ENCODE data around the gene PICALM.

The PICALM gene

DNA sequence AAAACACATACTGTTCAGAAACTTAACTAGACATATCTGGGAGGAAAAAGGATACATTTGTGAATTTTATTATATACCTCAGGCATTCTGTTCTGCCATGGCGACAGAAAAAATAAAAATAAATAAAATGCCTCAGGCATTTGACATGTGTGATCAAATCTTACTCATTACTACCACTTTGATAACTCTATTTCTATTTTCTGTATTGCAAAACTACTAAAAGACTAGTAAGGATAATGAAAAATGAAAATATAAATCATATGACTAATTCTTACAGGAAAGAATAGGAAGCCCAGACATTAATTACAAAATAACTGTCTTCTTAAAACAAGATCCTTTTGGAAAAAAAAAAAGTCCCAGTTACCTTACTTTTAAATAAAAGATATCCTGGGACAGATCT is 5.3 kb downstream of the PICALM start:
- peak overlapping the region; percentile 70 for H3K9ac ChIP-seq (ENCODE audit: low read depth, low read length)
- no peaks in the 10 kb centered on the region for H3K36me3 ChIP-seq (ENCODE audit: insufficient read depth, low read length)
- H3K27me3 ChIP-seq (ENCODE audit: control insufficient read depth, insufficient read depth, low read length): no peaks in the 10 kb centered on the region
- peak overlapping the region; percentile 21 for H3K4me3 ChIP-seq (ENCODE audit: low read length)
- H3K9me3 ChIP-seq (replicated peaks; ENCODE audit: low read length): no peaks in the 10 kb centered on the region
- peak overlapping the region; percentile 83 for H3K4me2 ChIP-seq (ENCODE audit: low read length)
- peaks cover 39% of the 10 kb centered on the region for H3K4me1 ChIP-seq (ENCODE audit: control insufficient read depth, insufficient read depth, low read length)

DNA sequence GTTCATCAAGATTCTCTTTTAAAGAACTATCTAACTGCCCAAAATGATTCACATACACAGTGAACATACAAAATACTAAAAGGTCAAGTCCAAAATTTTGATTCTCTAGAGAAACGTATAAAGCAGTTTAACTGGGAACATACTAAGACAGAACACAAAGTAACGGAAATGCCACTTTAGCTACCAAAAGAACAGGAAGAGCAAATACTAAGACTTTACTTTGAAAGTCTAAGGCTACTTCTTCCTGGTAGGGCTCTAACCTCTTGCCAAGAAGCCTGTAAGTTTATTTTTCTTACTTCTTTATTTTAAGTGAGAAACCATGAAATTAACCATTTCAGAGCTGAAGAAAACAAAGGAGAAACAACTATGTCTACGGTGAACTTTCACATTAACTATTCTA is 6.2 kb downstream of the PICALM start:
- peak overlapping the region; percentile 83 for H3K4me2 ChIP-seq (ENCODE audit: low read length)
- H3K4me1 ChIP-seq (ENCODE audit: control insufficient read depth, insufficient read depth, low read length): peaks cover 41% of the 10 kb centered on the region
- no peaks in the 10 kb centered on the region for H3K27me3 ChIP-seq (ENCODE audit: control insufficient read depth, insufficient read depth, low read length)
- no peaks in the 10 kb centered on the region for H3K36me3 ChIP-seq (ENCODE audit: insufficient read depth, low read length)
- no peak overlapping the region for H3K4me3 ChIP-seq (ENCODE audit: low read length)
- H3K9me3 ChIP-seq (replicated peaks; ENCODE audit: low read length): no peaks in the 10 kb centered on the region
- H3K9ac ChIP-seq (ENCODE audit: low read depth, low read length): peak overlapping the region; percentile 70

GRCh38 chr11:86061483-86062205 is 7.2 kb downstream of the PICALM start:
- Histone ChIP-seq H3K4me2 (ENCODE audit: low read length) (no peak overlapping the region), H3K4me1 (ENCODE audit: control insufficient read depth, insufficient read depth, low read length) (peaks cover 41% of the 10 kb centered on the region), H3K9me3 (replicated peaks; ENCODE audit: low read length) (no peaks in the 10 kb centered on the region), H3K36me3 (ENCODE audit: insufficient read depth, low read length) (no peaks in the 10 kb centered on the region), H3K4me3 (ENCODE audit: low read length) (no peak overlapping the region), H3K9ac (ENCODE audit: low read depth, low read length) (no peak overlapping the region), H3K27me3 (ENCODE audit: control insufficient read depth, insufficient read depth, low read length) (no peaks in the 10 kb centered on the region)

DNA sequence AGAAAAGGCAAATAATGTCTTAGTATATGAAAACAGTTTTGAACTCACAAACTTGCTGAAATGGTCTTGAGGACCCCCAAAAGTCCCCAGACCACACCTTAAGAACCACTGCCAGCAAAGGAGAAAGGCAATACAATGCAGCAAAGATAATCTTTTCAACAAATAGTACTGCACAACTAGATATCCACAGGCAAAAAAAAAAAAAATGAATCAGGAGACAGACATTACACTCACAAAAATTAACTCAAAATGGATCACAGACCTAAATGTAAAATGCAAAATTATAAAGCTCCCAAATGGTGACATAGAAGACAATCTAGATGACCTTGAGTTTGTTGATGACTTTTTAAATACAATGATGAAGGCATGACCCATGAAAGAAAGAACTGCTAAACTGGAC is 8.3 kb downstream of the PICALM start:
- no peaks in the 10 kb centered on the region for H3K36me3 ChIP-seq (ENCODE audit: insufficient read depth, low read length)
- no peak overlapping the region for H3K4me3 ChIP-seq (ENCODE audit: low read length)
- no peaks in the 10 kb centered on the region for H3K27me3 ChIP-seq (ENCODE audit: control insufficient read depth, insufficient read depth, low read length)
- H3K9me3 ChIP-seq (replicated peaks; ENCODE audit: low read length): no peaks in the 10 kb centered on the region
- H3K4me2 ChIP-seq (ENCODE audit: low read length): no peak overlapping the region
- peaks cover 39% of the 10 kb centered on the region for H3K4me1 ChIP-seq (ENCODE audit: control insufficient read depth, insufficient read depth, low read length)
- H3K9ac ChIP-seq (ENCODE audit: low read depth, low read length): no peak overlapping the region

- H3K9ac ChIP-seq (ENCODE audit: low read depth, low read length): no peak overlapping the region
- peaks cover 24% of the 10 kb centered on the region for H3K4me1 ChIP-seq (ENCODE audit: control insufficient read depth, insufficient read depth, low read length)
- no peak overlapping the region for H3K4me2 ChIP-seq (ENCODE audit: low read length)
- H3K36me3 ChIP-seq (ENCODE audit: insufficient read depth, low read length): no peaks in the 10 kb centered on the region
- H3K9me3 ChIP-seq (replicated peaks; ENCODE audit: low read length): no peaks in the 10 kb centered on the region
- no peaks in the 10 kb centered on the region for H3K27me3 ChIP-seq (ENCODE audit: control insufficient read depth, insufficient read depth, low read length)
- no peak overlapping the region for H3K4me3 ChIP-seq (ENCODE audit: low read length)
These were observed 10.5 kb downstream of the PICALM start for GRCh38 chr11:86058360-86058759.

- Histone ChIP-seq H3K4me2 (ENCODE audit: low read length) (no peak overlapping the region), H3K36me3 (ENCODE audit: insufficient read depth, low read length) (no peaks in the 10 kb centered on the region), H3K4me3 (ENCODE audit: low read length) (no peak overlapping the region), H3K9me3 (replicated peaks; ENCODE audit: low read length) (no peaks in the 10 kb centered on the region), H3K9ac (ENCODE audit: low read depth, low read length) (no peak overlapping the region), H3K27me3 (ENCODE audit: control insufficient read depth, insufficient read depth, low read length) (no peaks in the 10 kb centered on the region), H3K4me1 (ENCODE audit: control insufficient read depth, insufficient read depth, low read length) (peaks cover 9% of the 10 kb centered on the region)
These were observed 12.5 kb downstream of the PICALM start for GRCh38 chr11:86056351-86056854.

DNA sequence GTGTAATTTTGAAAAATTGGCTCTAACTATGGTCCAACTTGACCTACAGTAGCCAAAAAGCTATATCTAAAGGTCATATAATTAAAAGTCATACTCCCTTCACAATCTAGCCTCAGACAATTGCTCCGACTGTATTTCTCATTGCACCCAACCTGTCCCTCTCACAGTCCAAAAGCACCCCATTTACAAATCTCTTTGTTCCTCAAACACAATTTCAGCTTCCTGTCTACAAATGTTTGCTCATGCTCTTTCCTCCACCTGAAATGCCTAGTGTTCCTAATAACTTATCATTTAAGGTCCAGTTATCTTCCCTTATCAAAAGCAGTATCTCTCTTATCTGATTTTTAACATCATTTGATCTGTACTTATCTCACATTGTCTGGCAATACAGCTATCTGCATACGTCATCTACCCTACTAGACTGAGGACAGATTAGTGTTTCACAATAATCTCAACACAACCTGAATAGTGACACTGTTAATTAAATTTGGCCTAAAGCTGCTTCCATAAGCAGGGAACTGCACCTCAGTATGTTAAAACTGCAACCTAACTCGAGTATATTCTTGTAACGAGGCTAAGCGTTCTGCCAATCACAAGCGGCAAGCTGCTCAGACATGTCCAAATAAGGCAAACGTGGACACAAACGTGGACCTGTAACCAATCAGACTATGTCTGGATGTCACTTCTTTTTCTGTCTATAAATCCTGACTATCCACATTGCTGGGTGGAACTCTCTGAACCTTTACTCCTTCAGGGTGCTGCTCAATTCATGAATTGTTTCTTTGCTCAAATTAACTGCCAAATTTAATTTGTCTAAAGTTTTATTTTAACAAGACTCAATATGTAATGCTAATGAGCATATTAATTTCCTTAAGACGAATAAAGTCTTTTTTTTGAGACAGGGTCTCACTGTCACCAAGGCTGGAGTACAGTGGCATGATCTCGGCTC is 15.9 kb downstream of the PICALM start:
- Histone ChIP-seq H3K9me3 (replicated peaks; ENCODE audit: low read length) (no peaks in the 10 kb centered on the region), H3K27me3 (ENCODE audit: control insufficient read depth, insufficient read depth, low read length) (no peaks in the 10 kb centered on the region), H3K36me3 (ENCODE audit: insufficient read depth, low read length) (no peaks in the 10 kb centered on the region), H3K4me2 (ENCODE audit: low read length) (no peak overlapping the region), H3K4me1 (ENCODE audit: control insufficient read depth, insufficient read depth, low read length) (peaks cover 5% of the 10 kb centered on the region), H3K4me3 (ENCODE audit: low read length) (no peak overlapping the region), H3K9ac (ENCODE audit: low read depth, low read length) (no peak overlapping the region)

GRCh38 chr11:86050196-86050709 is 18.6 kb downstream of the PICALM start:
- H3K4me3 ChIP-seq (ENCODE audit: low read length): no peak overlapping the region
- H3K36me3 ChIP-seq (ENCODE audit: insufficient read depth, low read length): no peaks in the 10 kb centered on the region
- H3K9ac ChIP-seq (ENCODE audit: low read depth, low read length): no peak overlapping the region
- H3K4me1 ChIP-seq (ENCODE audit: control insufficient read depth, insufficient read depth, low read length): peaks cover 29% of the 10 kb centered on the region
- no peak overlapping the region for H3K4me2 ChIP-seq (ENCODE audit: low read length)
- H3K27me3 ChIP-seq (ENCODE audit: control insufficient read depth, insufficient read depth, low read length): no peaks in the 10 kb centered on the region
- H3K9me3 ChIP-seq (replicated peaks; ENCODE audit: low read length): no peaks in the 10 kb centered on the region

- no peak overlapping the region for H3K4me3 ChIP-seq (ENCODE audit: low read length)
These were observed 21.5 kb downstream of the PICALM start for GRCh38 chr11:86047275-86047991.

DNA sequence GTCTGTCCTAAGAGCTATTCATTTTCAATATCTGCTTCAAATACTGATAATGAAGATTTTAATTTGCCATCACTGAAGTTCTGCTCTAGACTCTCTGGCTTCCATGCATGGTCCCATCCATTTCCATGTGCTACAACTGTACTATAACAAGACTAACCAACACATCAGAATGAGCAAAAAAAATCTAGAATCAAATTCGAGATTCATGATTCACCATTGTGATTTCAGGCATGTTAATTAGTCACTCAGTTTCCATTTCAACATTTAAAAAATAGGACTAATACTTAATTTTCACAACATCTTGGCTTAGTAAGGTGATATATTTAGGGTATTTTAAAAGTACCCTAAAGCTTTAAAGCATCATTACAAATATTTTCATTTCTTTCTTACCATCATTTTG is 22.8 kb downstream of the PICALM start:
- Histone ChIP-seq H3K4me1 (ENCODE audit: control insufficient read depth, insufficient read depth, low read length) (peaks cover 60% of the 10 kb centered on the region), H3K4me2 (ENCODE audit: low read length) (peak overlapping the region; percentile 3), H3K9me3 (replicated peaks; ENCODE audit: low read length) (no peaks in the 10 kb centered on the region), H3K36me3 (ENCODE audit: insufficient read depth, low read length) (no peaks in the 10 kb centered on the region), H3K4me3 (ENCODE audit: low read length) (no peak overlapping the region), H3K27me3 (ENCODE audit: control insufficient read depth, insufficient read depth, low read length) (no peaks in the 10 kb centered on the region), H3K9ac (ENCODE audit: low read depth, low read length) (no peak overlapping the region)

More at GRCh38 chr11:86047275-86047991, 21.5 kb downstream of the PICALM start:
- Histone ChIP-seq H3K4me1 (ENCODE audit: control insufficient read depth, insufficient read depth, low read length) (peaks cover 49% of the 10 kb centered on the region), H3K36me3 (ENCODE audit: insufficient read depth, low read length) (no peaks in the 10 kb centered on the region), H3K9me3 (replicated peaks; ENCODE audit: low read length) (no peaks in the 10 kb centered on the region), H3K27me3 (ENCODE audit: control insufficient read depth, insufficient read depth, low read length) (no peaks in the 10 kb centered on the region), H3K4me2 (ENCODE audit: low read length) (peak overlapping the region; percentile 33), H3K9ac (ENCODE audit: low read depth, low read length) (no peak overlapping the region)
